Gastroesophageal sphincter (tissue), 3 donors: ENCODE measurements around the gene KIAA1210.

ENCODE experiments used
- EP300 ChIP-seq: sonication (generic); formaldehyde crosslinking; IDR thresholded peaks from one replicate; pipeline ENCODE4 v1.6.1; 2017; ENCODE audit warnings: antibody characterized with exemption, mild to moderate bottlenecking
- TF ChIP-seq, protein P1 (sequence below), 4 experiments: fragments of 200-600 bp in 2 of 4; fragments of 450-650 bp in 2 of 4; sonication (generic) in 1 of 4; IDR thresholded peaks; one replicate each; pipeline ENCODE4 v1.5.1; 2017 to 2019; ENCODE audit warnings: antibody characterized with exemption in 4 of 4, mild to moderate bottlenecking in 2 of 4, moderate library complexity in 2 of 4

- no peak for TF ChIP-seq EP300
- TF ChIP-seq, protein P1, sequence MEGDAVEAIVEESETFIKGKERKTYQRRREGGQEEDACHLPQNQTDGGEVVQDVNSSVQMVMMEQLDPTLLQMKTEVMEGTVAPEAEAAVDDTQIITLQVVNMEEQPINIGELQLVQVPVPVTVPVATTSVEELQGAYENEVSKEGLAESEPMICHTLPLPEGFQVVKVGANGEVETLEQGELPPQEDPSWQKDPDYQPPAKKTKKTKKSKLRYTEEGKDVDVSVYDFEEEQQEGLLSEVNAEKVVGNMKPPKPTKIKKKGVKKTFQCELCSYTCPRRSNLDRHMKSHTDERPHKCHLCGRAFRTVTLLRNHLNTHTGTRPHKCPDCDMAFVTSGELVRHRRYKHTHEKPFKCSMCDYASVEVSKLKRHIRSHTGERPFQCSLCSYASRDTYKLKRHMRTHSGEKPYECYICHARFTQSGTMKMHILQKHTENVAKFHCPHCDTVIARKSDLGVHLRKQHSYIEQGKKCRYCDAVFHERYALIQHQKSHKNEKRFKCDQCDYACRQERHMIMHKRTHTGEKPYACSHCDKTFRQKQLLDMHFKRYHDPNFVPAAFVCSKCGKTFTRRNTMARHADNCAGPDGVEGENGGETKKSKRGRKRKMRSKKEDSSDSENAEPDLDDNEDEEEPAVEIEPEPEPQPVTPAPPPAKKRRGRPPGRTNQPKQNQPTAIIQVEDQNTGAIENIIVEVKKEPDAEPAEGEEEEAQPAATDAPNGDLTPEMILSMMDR (IDR thresholded peaks at IDR 0.05), result no peak
These were observed 53.7 kb downstream of the KIAA1210 start for GRCh38 chrX:119073911-119074310.
